Caco-2 (cell line): ENCODE results near the gene UGT1A8. TPM values are rescaled to one million over a fixed set of nuclear protein-coding genes. Genes with fewer than 3 reads are reported as not detected.

Source experiments
- BruUV-seq: library from RNA; stranded (reverse); fragments of 400-500 nt; replicated peaks from 2 replicates; lab custom pipeline; 2021; lab: Mats Ljungman, UMichigan
- CTCF ChIA-PET: fragments of 300-600 bp; sonication (Branson Sonifier 250); formaldehyde crosslinking; loops from one replicate; lab custom pipeline; 2022; ENCODE audit warnings: antibody characterized with exemption; lab: Charles Lee
- POLR2A ChIA-PET: fragments of 300-600 bp; sonication (Branson Sonifier 250); formaldehyde crosslinking; loops from one replicate; lab custom pipeline; 2022; ENCODE audit warnings: antibody characterized with exemption; lab: Charles Lee
- DNase-seq, 2 experiments: peaks; one replicate each; pipeline versions ENCODE4 v3.0.0 to v3.0.0-alpha.2; 2020 to 2022
- H3K27me3 ChIP-seq: replicated peaks from 2 replicates; pipeline ENCODE4 v1.6.0; 2011; ENCODE audit warnings: low read length; ENCODE audit not compliant: control insufficient read depth, insufficient read depth
- H3K36me3 ChIP-seq: 2 replicates; pipeline ENCODE4 v1.5.1; 2011; ENCODE audit warnings: low read length; ENCODE audit not compliant: control insufficient read depth, insufficient read depth
- H3K4me1 ChIP-seq: fragments of 250-450 bp; sonication (Bioruptor Pico); 2 replicates; pipeline ENCODE4 v1.5.1; 2020; ENCODE audit warnings: mild to moderate bottlenecking
- H3K4me3 ChIP-seq: 2 replicates; pipeline ENCODE4 v1.5.1; 2011; ENCODE audit warnings: low read depth, mild to moderate bottlenecking, control low read depth, low read length
- H3K9me3 ChIP-seq: fragments of 250-450 bp; sonication (Bioruptor Pico); 2 replicates; pipeline ENCODE4 v1.5.1; 2020; ENCODE audit warnings: mild to moderate bottlenecking, moderate library complexity
- H3K27ac Mint-ChIP-seq: one replicate; pipeline ENCODE4 v1.8.0; 2022; ENCODE audit warnings: mixed read lengths; ENCODE audit not compliant: unreplicated experiment
- H3K27me3 Mint-ChIP-seq: one replicate; pipeline ENCODE4 v1.8.0; 2022; ENCODE audit warnings: mixed read lengths; ENCODE audit not compliant: insufficient read depth, unreplicated experiment
- H3K36me3 Mint-ChIP-seq: one replicate; pipeline ENCODE4 v1.8.0; 2022; ENCODE audit warnings: mild to moderate bottlenecking, mixed read lengths; ENCODE audit not compliant: insufficient read depth, unreplicated experiment
- H3K4me1 Mint-ChIP-seq: one replicate; pipeline ENCODE4 v1.8.0; 2022; ENCODE audit warnings: low read depth, mixed read lengths; ENCODE audit not compliant: unreplicated experiment
- H3K4me3 Mint-ChIP-seq: one replicate; pipeline ENCODE4 v1.8.0; 2022; ENCODE audit warnings: mild to moderate bottlenecking, moderate library complexity, mixed read lengths; ENCODE audit not compliant: unreplicated experiment
- H3K9me3 Mint-ChIP-seq: one replicate; pipeline ENCODE4 v1.8.0; 2022; ENCODE audit warnings: mixed read lengths; ENCODE audit not compliant: unreplicated experiment
- intact Hi-C: fragments of 100-400 bp; cut with micrococcal nuclease; formaldehyde crosslinking; loops from one replicate; pipeline ENCODE4 v1.10.0; 2022; ENCODE audit not compliant: unreplicated experiment
- total RNA-seq: library from RNA; stranded (reverse); gene quantifications from 2 replicates; pipeline ENCODE4 v1.2.3, GENCODE V29; 2022
- TF ChIP-seq, protein P1 (sequence below), 2 experiments: fragments of 200-600 bp in 1 of 2; IDR thresholded peaks; 1 replicate in 1 of 2; 2 replicates in 1 of 2; pipeline versions ENCODE4 v1.5.1 to v1.8.0; 2011 to 2022; ENCODE audit warnings: antibody characterized with exemption in 1 of 2, control low read depth in 1 of 2, inconsistent platforms in 1 of 2, low read depth in 1 of 2, low read length in 1 of 2, mild to moderate bottlenecking in 1 of 2, moderate library complexity in 1 of 2; ENCODE audit not compliant: insufficient read depth in 1 of 2, severe bottlenecking in 1 of 2, unreplicated experiment in 1 of 2

Gene UGT1A8
- total RNA-seq, 1 experiment from 2014 or later = 0.50 TPM

DNA sequence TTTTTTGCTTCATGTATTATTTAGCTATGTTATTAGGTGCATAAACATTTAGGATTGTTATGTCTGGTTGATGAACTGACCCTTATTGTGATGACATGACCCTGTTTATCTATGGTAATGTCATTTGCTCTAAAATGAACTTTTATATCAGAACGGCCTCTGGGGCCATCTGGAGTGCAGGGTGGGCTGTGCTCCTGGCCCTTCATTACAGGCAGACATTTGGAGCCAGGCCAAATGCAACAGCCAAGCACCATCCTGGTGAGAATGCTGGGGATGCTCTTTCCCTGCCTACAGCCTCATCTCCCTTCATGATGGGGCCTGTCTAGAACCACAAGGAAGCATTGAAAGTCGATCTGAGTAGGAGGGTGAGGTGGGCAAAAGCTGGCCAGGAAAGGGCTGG, 198.9 kb downstream of the UGT1A8 start:
- no peaks in the 10 kb centered on the region for H3K9me3 ChIP-seq
- no peaks in the 10 kb centered on the region for H3K27me3 ChIP-seq
- no TSS peak for BruUV-seq
- no peak overlapping the region for H3K4me3 ChIP-seq
- ChIA-PET CTCF (no interaction called here), POLR2A (no interaction called here)
- intact Hi-C loops = no loop called here
- no peaks in the 10 kb centered on the region for H3K27me3 Mint-ChIP-seq
- H3K36me3 ChIP-seq = no peaks in the 10 kb centered on the region
- no peaks in the 10 kb centered on the region for H3K4me1 ChIP-seq
- no peaks in the 10 kb centered on the region for H3K36me3 Mint-ChIP-seq
- TF ChIP-seq, protein P1, sequence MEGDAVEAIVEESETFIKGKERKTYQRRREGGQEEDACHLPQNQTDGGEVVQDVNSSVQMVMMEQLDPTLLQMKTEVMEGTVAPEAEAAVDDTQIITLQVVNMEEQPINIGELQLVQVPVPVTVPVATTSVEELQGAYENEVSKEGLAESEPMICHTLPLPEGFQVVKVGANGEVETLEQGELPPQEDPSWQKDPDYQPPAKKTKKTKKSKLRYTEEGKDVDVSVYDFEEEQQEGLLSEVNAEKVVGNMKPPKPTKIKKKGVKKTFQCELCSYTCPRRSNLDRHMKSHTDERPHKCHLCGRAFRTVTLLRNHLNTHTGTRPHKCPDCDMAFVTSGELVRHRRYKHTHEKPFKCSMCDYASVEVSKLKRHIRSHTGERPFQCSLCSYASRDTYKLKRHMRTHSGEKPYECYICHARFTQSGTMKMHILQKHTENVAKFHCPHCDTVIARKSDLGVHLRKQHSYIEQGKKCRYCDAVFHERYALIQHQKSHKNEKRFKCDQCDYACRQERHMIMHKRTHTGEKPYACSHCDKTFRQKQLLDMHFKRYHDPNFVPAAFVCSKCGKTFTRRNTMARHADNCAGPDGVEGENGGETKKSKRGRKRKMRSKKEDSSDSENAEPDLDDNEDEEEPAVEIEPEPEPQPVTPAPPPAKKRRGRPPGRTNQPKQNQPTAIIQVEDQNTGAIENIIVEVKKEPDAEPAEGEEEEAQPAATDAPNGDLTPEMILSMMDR (IDR thresholded peaks at IDR 0.05; ENCODE audit: insufficient read depth in 1 of 2, low read depth in 1 of 2, low read length in 1 of 2, severe bottlenecking in 1 of 2, unreplicated experiment in 1 of 2) = no peak
- H3K4me1 Mint-ChIP-seq = no peaks in the 10 kb centered on the region
- H3K9me3 Mint-ChIP-seq = no peaks in the 10 kb centered on the region
- no peak overlapping the region for H3K27ac Mint-ChIP-seq
- H3K4me3 Mint-ChIP-seq = no peak overlapping the region
- no peak for DNase-seq

DNA sequence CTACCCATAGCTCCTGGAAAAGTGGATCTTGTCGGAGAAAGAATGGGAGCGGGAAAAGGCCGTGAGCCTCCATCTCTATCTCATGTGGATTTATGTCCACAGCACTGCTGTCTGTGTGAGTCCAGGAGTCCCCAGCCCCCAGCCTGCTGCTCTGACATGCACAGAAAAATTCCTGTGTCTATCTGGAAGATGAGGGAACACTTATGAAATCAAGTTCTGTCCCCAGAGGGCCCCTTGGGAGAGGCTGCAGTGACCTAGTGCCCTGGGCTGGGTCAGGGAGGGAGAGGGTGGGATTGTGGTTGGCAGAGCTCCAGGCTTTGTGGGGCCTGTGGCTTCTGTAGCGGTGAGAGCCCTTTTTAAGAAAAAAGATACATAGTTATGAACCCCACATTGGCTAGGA, 199.3 kb downstream of the UGT1A8 start:
- no peak for DNase-seq
- BruUV-seq = no TSS peak
- intact Hi-C loops = no loop called here

DNA sequence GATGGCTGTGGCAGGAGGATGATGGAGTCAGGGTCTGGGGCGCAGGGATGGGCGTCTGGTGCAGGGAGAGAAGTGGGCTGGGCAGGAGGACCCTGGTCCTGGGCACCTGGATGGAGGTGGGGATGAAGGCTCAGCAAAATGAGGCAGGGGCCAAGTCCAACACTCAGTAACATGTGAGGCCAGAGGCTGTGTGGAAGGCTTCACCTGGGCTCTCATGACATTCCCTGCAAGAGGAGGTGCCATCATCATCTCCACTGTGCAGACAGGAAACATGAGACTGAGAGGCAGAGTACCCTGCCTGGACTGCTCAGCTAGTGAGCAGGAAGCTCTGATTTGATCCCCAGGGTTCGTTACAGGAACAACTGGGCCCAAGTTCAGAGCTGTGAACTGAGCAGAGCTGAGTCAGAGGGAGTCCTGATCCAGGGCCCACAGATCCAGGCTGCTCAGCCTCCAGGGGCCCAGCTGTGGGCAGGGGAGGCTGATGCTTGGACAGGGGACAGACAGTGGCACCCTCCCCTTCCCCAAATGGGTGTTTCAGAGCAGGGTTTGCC, 200.0 kb downstream of the UGT1A8 start:
- Histone ChIP-seq H3K36me3 (no peaks in the 10 kb centered on the region), H3K4me3 (no peak overlapping the region), H3K9me3 (no peaks in the 10 kb centered on the region), H3K4me1 (no peaks in the 10 kb centered on the region), H3K27me3 (no peaks in the 10 kb centered on the region)
- no peak overlapping the region for H3K27ac Mint-ChIP-seq
- no peak for DNase-seq
- no peaks in the 10 kb centered on the region for H3K27me3 Mint-ChIP-seq
- CTCF ChIA-PET = no interaction called here
- no peaks in the 10 kb centered on the region for H3K9me3 Mint-ChIP-seq
- no peaks in the 10 kb centered on the region for H3K4me1 Mint-ChIP-seq
- no TSS peak for BruUV-seq
- intact Hi-C loops = no loop called here
- H3K4me3 Mint-ChIP-seq = no peak overlapping the region
- POLR2A ChIA-PET = no interaction called here
- TF ChIP-seq, protein P1 (IDR thresholded peaks at IDR 0.05; ENCODE audit: insufficient read depth in 1 of 2, low read depth in 1 of 2, low read length in 1 of 2, severe bottlenecking in 1 of 2, unreplicated experiment in 1 of 2) = no peak
- H3K36me3 Mint-ChIP-seq = no peaks in the 10 kb centered on the region

More for the DNA sequence above, 199.3 kb downstream of the UGT1A8 start:
- H3K9me3 Mint-ChIP-seq = no peaks in the 10 kb centered on the region
- no peaks in the 10 kb centered on the region for H3K36me3 Mint-ChIP-seq
- Histone ChIP-seq H3K4me1 (no peaks in the 10 kb centered on the region), H3K36me3 (no peaks in the 10 kb centered on the region), H3K27me3 (no peaks in the 10 kb centered on the region), H3K9me3 (no peaks in the 10 kb centered on the region), H3K4me3 (no peak overlapping the region)
- ChIA-PET CTCF (no interaction called here), POLR2A (no interaction called here)
- H3K27me3 Mint-ChIP-seq = no peaks in the 10 kb centered on the region
- H3K4me3 Mint-ChIP-seq = no peak overlapping the region
- H3K4me1 Mint-ChIP-seq = no peaks in the 10 kb centered on the region
- TF ChIP-seq, protein P1 (IDR thresholded peaks at IDR 0.05; ENCODE audit: insufficient read depth in 1 of 2, low read depth in 1 of 2, low read length in 1 of 2, severe bottlenecking in 1 of 2, unreplicated experiment in 1 of 2) = no peak
- H3K27ac Mint-ChIP-seq = no peak overlapping the region
